Glutamatergic neuron (in vitro differentiated cells): ENCODE measurements around the gene SIKE1. TPM values are rescaled to one million over a fixed set of nuclear protein-coding genes. Genes with fewer than 3 reads are reported as not detected.

ENCODE experiments used
- DNase-seq: peaks from one replicate; pipeline ENCODE4 v3.0.0; 2022
- H3K27ac Mint-ChIP-seq: one replicate; pipeline ENCODE4 v1.8.0; 2020; ENCODE audit warnings: mild to moderate bottlenecking, mixed read lengths, inconsistent platforms; ENCODE audit not compliant: unreplicated experiment
- H3K27me3 Mint-ChIP-seq: one replicate; pipeline ENCODE4 v1.8.0; 2020; ENCODE audit warnings: mild to moderate bottlenecking, moderate library complexity, mixed read lengths, inconsistent platforms; ENCODE audit not compliant: unreplicated experiment
- H3K36me3 Mint-ChIP-seq: one replicate; pipeline ENCODE4 v1.8.0; 2020; ENCODE audit warnings: mild to moderate bottlenecking, mixed read lengths, inconsistent platforms; ENCODE audit not compliant: unreplicated experiment
- H3K4me1 Mint-ChIP-seq: one replicate; pipeline ENCODE4 v1.8.0; 2020; ENCODE audit warnings: mild to moderate bottlenecking, low read depth, mixed read lengths, inconsistent platforms; ENCODE audit not compliant: unreplicated experiment
- H3K4me3 Mint-ChIP-seq: one replicate; pipeline ENCODE4 v1.8.0; 2020; ENCODE audit warnings: mild to moderate bottlenecking, mixed read lengths, inconsistent platforms; ENCODE audit not compliant: unreplicated experiment
- H3K9me3 Mint-ChIP-seq: one replicate; pipeline ENCODE4 v1.8.0; 2020; ENCODE audit warnings: mild to moderate bottlenecking, moderate library complexity, mixed read lengths, inconsistent platforms; ENCODE audit not compliant: unreplicated experiment
- CTCF ChIP-seq: fragments of 200-600 bp; sonication (generic); IDR thresholded peaks from one replicate; pipeline ENCODE4 v1.5.0; 2021; ENCODE audit not compliant: partially characterized antibody, unreplicated experiment
- total RNA-seq: library from RNA; stranded (reverse); fragmentation: NEBNext Ultra II Directional; extraction: Animal tissue kit (Norgen Biotek cat#: 25700); gene quantifications from one replicate; pipeline ENCODE4 v1.2.1, GENCODE V29; 2021; ENCODE audit not compliant: unreplicated experiment

SIKE1 gene
- total RNA-seq, 1 donor from 2014 or later, result 60.7 TPM

- no peak overlapping the region for H3K4me3 Mint-ChIP-seq
- peaks cover 4% of the 10 kb centered on the region for H3K4me1 Mint-ChIP-seq
- H3K36me3 Mint-ChIP-seq, result no peaks in the 10 kb centered on the region
- H3K27ac Mint-ChIP-seq, result no peak overlapping the region
- DNase-seq, result no peak
- no peak for TF ChIP-seq CTCF
- no peaks in the 10 kb centered on the region for H3K27me3 Mint-ChIP-seq
- H3K9me3 Mint-ChIP-seq, result no peaks in the 10 kb centered on the region
Measured at GRCh38 chr1:114741963-114742746, 38.3 kb downstream of the SIKE1 start.

- no peaks in the 10 kb centered on the region for H3K4me1 Mint-ChIP-seq
- no peak overlapping the region for H3K4me3 Mint-ChIP-seq
- H3K36me3 Mint-ChIP-seq, result peaks cover 6% of the 10 kb centered on the region
- DNase-seq, result no peak
- no peaks in the 10 kb centered on the region for H3K9me3 Mint-ChIP-seq
- no peak overlapping the region for H3K27ac Mint-ChIP-seq
- H3K27me3 Mint-ChIP-seq, result no peaks in the 10 kb centered on the region
- TF ChIP-seq CTCF, result no peak
Measured at GRCh38 chr1:114740331-114740730, 40.2 kb downstream of the SIKE1 start.

- H3K27me3 Mint-ChIP-seq, result no peaks in the 10 kb centered on the region
- H3K27ac Mint-ChIP-seq, result no peak overlapping the region
- no peak for DNase-seq
- H3K9me3 Mint-ChIP-seq, result no peaks in the 10 kb centered on the region
- no peak overlapping the region for H3K4me3 Mint-ChIP-seq
- H3K4me1 Mint-ChIP-seq, result no peaks in the 10 kb centered on the region
- no peak for TF ChIP-seq CTCF
- H3K36me3 Mint-ChIP-seq, result peaks cover 6% of the 10 kb centered on the region
Measured at GRCh38 chr1:114737314-114737849, 43.1 kb downstream of the SIKE1 start.

GRCh38 chr1:114735479-114735878 is 45.0 kb downstream of the SIKE1 start:
- TF ChIP-seq CTCF, result no peak
- no peak for DNase-seq
- H3K27ac Mint-ChIP-seq, result no peak overlapping the region
- H3K27me3 Mint-ChIP-seq, result no peaks in the 10 kb centered on the region
- H3K4me1 Mint-ChIP-seq, result no peaks in the 10 kb centered on the region
- H3K36me3 Mint-ChIP-seq, result peaks cover 6% of the 10 kb centered on the region
- H3K4me3 Mint-ChIP-seq, result no peak overlapping the region
- no peaks in the 10 kb centered on the region for H3K9me3 Mint-ChIP-seq

- Mint-ChIP-seq H3K27me3 (no peaks in the 10 kb centered on the region), H3K4me1 (no peaks in the 10 kb centered on the region), H3K9me3 (no peaks in the 10 kb centered on the region), H3K36me3 (no peaks in the 10 kb centered on the region), H3K4me3 (no peak overlapping the region), H3K27ac (no peak overlapping the region)
- no peak for DNase-seq
- no peak for TF ChIP-seq CTCF
Measured at GRCh38 chr1:114729782-114730181, 50.7 kb downstream of the SIKE1 start.
